GM19238 (cell line): ENCODE results near the gene KLHDC9.
A peak's percentile ranks its signal among the peaks of the same experiment; 100 is the strongest.
"Not testable (repeated sequence)": the region's sequence is repeated elsewhere in the genome, so short reads cannot be mapped to it uniquely, and the experiment has no call there.

Experiments
- DNase-seq: peaks from one replicate; pipeline ENCODE4 v3.0.0; 2011; ENCODE audit warnings: low spot score; ENCODE audit not compliant: insufficient read length

Gene KLHDC9

GRCh38 chr1:161094481-161094880, 3.7 kb upstream of the KLHDC9 start:
- DNase-seq: no peak

GRCh38 chr1:161095230-161095629, 2.9 kb upstream of the KLHDC9 start:
- DNase-seq: no peak

- peak; percentile 52 for DNase-seq
These were observed 2.1 kb upstream of the KLHDC9 start for GRCh38 chr1:161096015-161096414.

- no peak for DNase-seq
These were observed 1.6 kb upstream of the KLHDC9 start for GRCh38 chr1:161096530-161096929.

GRCh38 chr1:161099090-161099802, 1.1 kb downstream of the KLHDC9 start:
- DNase-seq: no peak

- DNase-seq: no peak
These were observed 2.4 kb downstream of the KLHDC9 start for GRCh38 chr1:161100556-161100955.

GRCh38 chr1:161106431-161106830, 8.3 kb downstream of the KLHDC9 start:
- DNase-seq: no peak

GRCh38 chr1:161111117-161111516, 13.0 kb downstream of the KLHDC9 start:
- no peak for DNase-seq

GRCh38 chr1:161111527-161111926, 13.4 kb downstream of the KLHDC9 start:
- DNase-seq: no peak

- no peak for DNase-seq
These were observed 15.8 kb downstream of the KLHDC9 start for GRCh38 chr1:161113915-161114314.

- DNase-seq: no peak
These were observed 16.4 kb downstream of the KLHDC9 start for GRCh38 chr1:161114556-161114955.

GRCh38 chr1:161115132-161115711, 17.1 kb downstream of the KLHDC9 start:
- no peak for DNase-seq

- not testable (repeated sequence) for DNase-seq
These were observed 17.8 kb downstream of the KLHDC9 start for GRCh38 chr1:161115961-161116360.

- DNase-seq: peak; percentile 88
These were observed 19.8 kb downstream of the KLHDC9 start, which contains the start of the genes NIT1 and PFDN2 for GRCh38 chr1:161117759-161118581. NIT1 (plus strand) TSS chr1:161118105; CDS start chr1:161118177, 72 bp downstream. PFDN2 (minus strand) TSS chr1:161118037; CDS start chr1:161118026, 11 bp downstream.

GRCh38 chr1:161119092-161119903, 21.1 kb downstream of the KLHDC9 start:
- DNase-seq: peak; percentile 60

- DNase-seq: no peak
These were observed 23.0 kb downstream of the KLHDC9 start for GRCh38 chr1:161121042-161121650.

GRCh38 chr1:161121834-161122233, 23.7 kb downstream of the KLHDC9 start:
- DNase-seq: no peak

GRCh38 chr1:161122967-161123366, 24.8 kb downstream of the KLHDC9 start:
- DNase-seq: no peak

- DNase-seq: no peak
These were observed 29.5 kb downstream of the KLHDC9 start for GRCh38 chr1:161127649-161128048.

- DNase-seq: no peak
These were observed 30.6 kb downstream of the KLHDC9 start for GRCh38 chr1:161128591-161129420.
